Stimulated activated CD8-positive, alpha-beta memory T cell treated with anti-CD3 and anti-CD28 coated beads, Interleukin-4, amount 100 ng/mL, for 4 hours (primary cell): ENCODE measurements around the gene KAT6B.

Experiments
- DNase-seq, 2 donors: peaks; one replicate each; pipeline ENCODE4 v3.0.0-alpha.2; 2020; ENCODE audit warnings: low read depth in 2 of 2, low spot score in 1 of 2

KAT6B gene

GRCh38 chr10:74977913-74978847, 151.8 kb downstream of the KAT6B start:
- peak in 1 of 2 donors; percentile 33 for DNase-seq

- DNase-seq, result no peak
Measured at GRCh38 chr10:74981831-74982633, 155.6 kb downstream of the KAT6B start.

- no peak for DNase-seq
Measured at GRCh38 chr10:74982634-74982982, 156.2 kb downstream of the KAT6B start.

- DNase-seq, result no peak
Measured at GRCh38 chr10:74983383-74983782, 157.0 kb downstream of the KAT6B start.

- DNase-seq, result no peak
Measured at GRCh38 chr10:74987339-74988053, 161.1 kb downstream of the KAT6B start.

GRCh38 chr10:74988054-74988775, 161.8 kb downstream of the KAT6B start:
- no peak for DNase-seq

GRCh38 chr10:74988832-74989561, 162.6 kb downstream of the KAT6B start:
- DNase-seq, result no peak

- no peak for DNase-seq
Measured at GRCh38 chr10:74991435-74991834, 165.0 kb downstream of the KAT6B start.

- no peak for DNase-seq
Measured at GRCh38 chr10:74992068-74992467, 165.7 kb downstream of the KAT6B start.

GRCh38 chr10:74993649-74994048, 167.2 kb downstream of the KAT6B start:
- DNase-seq, result no peak

GRCh38 chr10:74994854-74995253, 168.5 kb downstream of the KAT6B start:
- no peak for DNase-seq

- no peak for DNase-seq
Measured at GRCh38 chr10:74995806-74996205, 169.4 kb downstream of the KAT6B start.

- no peak for DNase-seq
Measured at GRCh38 chr10:74997163-74997562, 170.8 kb downstream of the KAT6B start.

GRCh38 chr10:75000748-75001321, 174.4 kb downstream of the KAT6B start:
- DNase-seq, result no peak

GRCh38 chr10:75001715-75002350, 175.4 kb downstream of the KAT6B start:
- DNase-seq, result no peak

GRCh38 chr10:75002351-75002725, 175.9 kb downstream of the KAT6B start:
- DNase-seq, result no peak

GRCh38 chr10:75002967-75003594, 176.7 kb downstream of the KAT6B start:
- DNase-seq, result no peak

GRCh38 chr10:75003891-75004290, 177.5 kb downstream of the KAT6B start:
- no peak for DNase-seq

GRCh38 chr10:75007646-75008045, 181.2 kb downstream of the KAT6B start:
- no peak for DNase-seq
